HG03460 (cell line): ENCODE measurements around the gene ZNF296.
A peak's percentile ranks its signal among the peaks of the same experiment; 100 is the strongest.

Source experiments
- ATAC-seq: cut with Tn5 transposase; IDR thresholded peaks from one replicate; pipeline ENCODE4 v1.9.1; 2021; ENCODE audit not compliant: unreplicated experiment

Gene ZNF296

GRCh38 chr19:45061965-45062364 lies 14.3 kb downstream of the ZNF296 start:
- no peak for ATAC-seq

DNA sequence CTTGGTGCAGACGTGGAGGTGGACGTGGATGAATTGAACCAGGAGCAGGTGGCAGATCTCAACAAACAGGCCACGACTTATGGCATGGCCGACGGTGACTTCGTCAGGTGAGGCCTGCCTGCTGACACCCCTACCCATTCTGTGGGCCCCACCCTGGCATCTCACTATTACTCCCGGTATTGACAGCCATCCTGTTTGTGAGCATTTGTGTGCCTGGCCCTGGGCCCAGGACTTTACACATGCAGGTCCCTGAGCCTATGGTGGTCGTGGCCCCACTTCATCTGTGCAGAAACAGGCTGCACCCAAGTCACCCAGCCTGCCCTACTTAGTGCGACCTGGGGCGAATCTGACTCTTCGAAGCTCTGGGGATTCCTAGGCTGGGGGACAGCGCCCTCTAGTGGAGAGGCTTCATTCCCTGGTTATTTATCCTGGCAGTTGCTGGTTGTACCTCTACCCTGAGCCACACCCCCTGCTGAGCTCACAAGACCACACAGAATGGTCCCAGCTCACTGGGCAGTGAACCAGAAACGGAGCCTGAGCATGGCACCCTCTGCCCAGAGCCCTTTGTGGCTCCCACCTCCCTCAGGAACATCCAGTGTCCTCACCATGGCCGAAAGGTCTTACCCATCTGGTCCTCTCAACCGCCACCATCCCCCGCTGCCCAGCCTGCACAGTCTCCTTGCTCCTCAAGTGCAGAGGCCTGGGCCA lies 16.9 kb downstream of the ZNF296 start:
- ATAC-seq, result no peak

- ATAC-seq, result no peak
Measured at GRCh38 chr19:45058622-45059159, 17.6 kb downstream of the ZNF296 start.

DNA sequence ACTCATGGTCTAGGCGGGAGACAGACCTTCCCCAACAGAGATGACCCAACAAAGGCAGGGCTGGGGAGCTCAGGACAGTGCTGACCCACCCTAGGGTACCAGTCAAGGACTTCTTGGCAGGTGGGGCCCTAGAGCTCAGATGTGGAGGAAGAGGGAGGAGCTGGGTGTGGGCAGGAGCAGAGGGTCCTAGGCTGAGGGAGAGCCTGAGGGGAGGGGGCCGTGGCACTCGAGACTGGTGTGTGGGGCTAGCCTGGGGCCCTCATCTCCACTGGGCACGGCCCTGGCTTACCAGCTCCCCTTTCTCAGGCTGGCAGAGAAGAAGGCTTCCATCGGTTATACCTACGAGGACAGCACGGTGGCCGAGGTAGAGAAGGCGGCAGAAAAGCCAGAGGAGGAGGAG lies 18.8 kb downstream of the ZNF296 start:
- ATAC-seq, result no peak

GRCh38 chr19:45056831-45057230 lies 19.4 kb downstream of the ZNF296 start:
- no peak for ATAC-seq

- no peak for ATAC-seq
Measured at GRCh38 chr19:45051929-45052579, 24.2 kb downstream of the ZNF296 start.

GRCh38 chr19:45050036-45050435 lies 26.2 kb downstream of the ZNF296 start:
- no peak for ATAC-seq

- ATAC-seq, result no peak
Measured at GRCh38 chr19:45049073-45049736, 27.1 kb downstream of the ZNF296 start.

GRCh38 chr19:45047188-45047797 lies 29.0 kb downstream of the ZNF296 start:
- ATAC-seq, result no peak

DNA sequence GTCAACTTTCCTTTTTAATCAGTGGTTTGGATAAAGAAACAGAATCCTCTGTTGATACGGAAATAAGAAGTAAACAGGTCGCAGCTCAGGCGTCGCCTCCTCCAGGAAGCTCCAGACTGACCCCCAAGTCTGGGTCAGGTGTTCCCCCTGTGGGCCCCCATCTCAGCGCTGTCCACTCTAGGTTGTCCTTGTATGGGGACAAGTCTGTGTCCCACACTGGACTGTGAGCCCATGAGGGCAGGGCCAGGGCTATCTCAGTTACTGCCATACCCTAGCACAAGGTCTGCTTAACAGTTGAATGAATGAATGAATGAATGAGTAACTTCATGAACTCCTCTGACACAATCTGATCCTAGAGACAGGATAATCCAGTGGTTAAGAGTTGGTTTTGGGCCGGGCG lies 29.9 kb downstream of the ZNF296 start:
- no peak for ATAC-seq

DNA sequence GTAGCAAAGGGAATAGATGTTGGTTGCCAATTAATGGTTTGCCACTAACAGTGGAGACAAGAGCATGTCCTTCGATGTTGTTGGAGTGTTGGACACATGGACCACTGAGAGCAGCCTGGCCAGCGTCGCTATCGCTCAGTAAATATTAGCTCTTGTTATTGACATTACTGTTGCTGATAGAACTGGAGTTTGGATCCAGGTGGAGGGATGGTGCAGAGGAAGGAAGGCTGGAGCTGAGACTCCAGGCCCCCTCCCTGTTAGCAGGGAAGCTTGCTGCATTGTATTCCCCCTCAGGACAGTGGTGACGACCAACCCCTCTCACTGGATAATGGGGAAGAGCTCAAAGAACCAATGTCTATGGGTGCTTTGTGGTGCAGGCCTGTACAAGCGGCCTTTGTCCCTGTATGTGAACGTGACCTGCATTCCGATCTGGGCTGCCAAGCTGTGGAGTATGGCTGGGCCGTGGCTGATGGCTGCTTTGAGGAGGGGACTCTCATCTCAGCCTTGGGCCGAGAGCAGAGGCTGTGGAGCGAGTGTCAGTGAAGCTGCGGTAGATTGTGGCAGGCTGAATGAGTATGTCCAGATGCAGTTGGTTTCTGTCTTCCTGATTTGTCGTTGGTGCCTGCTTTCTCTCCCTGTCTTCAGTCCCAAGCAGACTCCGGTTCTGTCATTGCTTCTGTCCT lies 30.5 kb downstream of the ZNF296 start:
- no peak for ATAC-seq

DNA sequence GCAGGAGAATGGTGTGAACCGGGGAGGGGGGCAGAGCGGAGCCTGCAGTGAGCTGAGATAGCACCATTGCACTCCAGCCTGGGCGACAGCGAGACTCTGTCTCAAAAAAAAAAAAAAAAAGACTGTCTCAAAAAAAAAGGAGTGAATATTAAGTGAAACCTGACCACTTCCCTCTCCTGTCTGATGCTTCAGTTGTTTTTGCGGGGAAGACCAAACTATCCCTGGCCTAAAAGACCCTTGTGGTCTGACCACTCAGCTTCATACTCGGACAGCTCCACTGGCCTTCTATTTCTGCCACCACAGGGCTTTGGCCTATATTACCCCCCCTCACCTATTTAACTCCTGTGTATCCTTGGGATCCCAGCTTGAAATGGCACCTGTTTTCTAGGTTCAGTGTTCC lies 35.2 kb downstream of the ZNF296 start:
- ATAC-seq, result no peak

DNA sequence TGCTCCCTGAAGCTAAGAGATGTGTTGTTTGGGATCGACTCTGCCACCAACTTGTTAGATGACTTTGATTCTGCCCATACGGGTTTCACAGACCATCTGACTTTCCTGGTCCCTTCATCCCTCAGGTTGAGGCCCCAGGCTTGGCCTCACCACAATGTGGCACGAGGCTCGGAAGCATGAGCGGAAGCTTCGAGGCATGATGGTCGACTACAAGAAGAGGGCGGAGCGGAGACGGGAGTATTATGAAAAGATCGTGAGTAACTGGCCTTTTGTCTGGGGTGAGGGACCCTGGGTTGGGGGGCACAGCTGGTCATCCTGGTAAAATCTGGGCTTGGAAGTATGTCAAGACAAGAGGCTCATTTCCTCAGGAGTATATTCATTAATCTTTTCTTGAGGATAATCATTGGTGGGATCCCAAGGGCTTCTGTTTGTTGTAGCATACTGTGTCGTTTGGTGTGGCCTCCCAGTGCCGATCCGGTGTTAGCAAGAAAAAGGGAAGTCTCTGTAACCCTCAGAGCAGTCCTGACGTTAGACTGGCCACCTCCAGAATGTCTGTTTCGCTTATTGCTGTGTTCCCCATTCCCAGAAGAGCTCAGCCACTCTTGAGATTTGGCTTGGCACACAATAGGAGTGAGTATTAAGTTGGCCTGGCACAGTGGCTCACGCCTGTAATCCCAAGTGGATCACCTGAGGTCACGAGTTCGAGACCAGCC lies 36.1 kb downstream of the ZNF296 start:
- ATAC-seq, result no peak

DNA sequence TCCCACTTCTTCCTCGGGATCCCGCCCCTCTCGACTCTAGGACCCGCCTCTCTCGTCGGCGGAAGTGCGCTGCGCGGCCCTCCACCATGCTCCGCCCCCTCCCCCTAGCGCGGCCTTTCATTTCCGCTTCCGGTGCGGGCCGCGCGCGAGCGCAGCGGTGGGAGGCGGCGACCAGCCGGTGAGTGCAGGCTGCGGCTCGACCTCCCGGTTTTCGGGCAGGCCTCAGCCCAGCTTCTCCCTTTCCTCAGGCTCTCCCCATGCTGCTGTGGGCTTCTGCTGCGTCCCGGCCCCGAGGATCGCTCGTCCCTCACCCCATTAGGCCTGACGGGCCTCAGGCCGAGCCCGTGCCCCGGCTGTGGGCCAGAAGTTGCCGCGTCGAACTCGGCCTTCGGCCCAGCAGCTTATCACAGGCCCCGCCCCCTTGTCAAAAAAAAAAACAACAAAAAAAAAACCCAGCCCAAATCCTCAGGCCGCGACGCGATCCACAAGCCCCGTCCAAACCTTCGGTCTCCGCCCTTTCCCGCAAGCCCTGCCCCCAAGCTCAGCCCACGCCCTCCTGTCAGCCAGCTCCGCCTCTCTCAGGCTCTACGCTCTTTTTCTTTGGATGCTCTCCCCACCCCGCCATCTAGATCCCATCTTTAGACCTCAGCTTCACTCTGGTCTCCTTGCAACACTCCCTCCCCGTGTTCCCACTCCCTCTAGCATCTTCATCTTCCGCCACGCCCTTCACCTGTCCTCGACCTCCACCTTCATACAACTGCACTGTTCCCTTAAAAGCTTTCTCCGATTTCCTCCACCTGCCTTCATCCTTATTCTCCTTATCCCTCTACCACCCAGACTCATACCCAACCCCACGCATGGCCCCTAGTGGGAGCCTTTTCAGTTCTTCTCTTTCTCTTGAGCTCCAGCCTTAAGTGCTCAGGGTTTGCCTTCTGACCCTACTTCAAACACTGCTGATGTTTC lies 37.1 kb downstream of the ZNF296 start, which contains the start of gene CLASRP:
Gene CLASRP (plus strand): TSS at position 115 of the 963 bp plus-strand sequence. CDS start 1,168 bp downstream, outside the sequence.
- peak; percentile 82 for ATAC-seq

- ATAC-seq, result no peak
Measured at GRCh38 chr19:45037393-45038169, 38.7 kb downstream of the ZNF296 start.

GRCh38 chr19:45035755-45036154 lies 40.5 kb downstream of the ZNF296 start:
- no peak for ATAC-seq

- ATAC-seq, result no peak
Measured at GRCh38 chr19:45032421-45032820, 43.9 kb downstream of the ZNF296 start.

DNA sequence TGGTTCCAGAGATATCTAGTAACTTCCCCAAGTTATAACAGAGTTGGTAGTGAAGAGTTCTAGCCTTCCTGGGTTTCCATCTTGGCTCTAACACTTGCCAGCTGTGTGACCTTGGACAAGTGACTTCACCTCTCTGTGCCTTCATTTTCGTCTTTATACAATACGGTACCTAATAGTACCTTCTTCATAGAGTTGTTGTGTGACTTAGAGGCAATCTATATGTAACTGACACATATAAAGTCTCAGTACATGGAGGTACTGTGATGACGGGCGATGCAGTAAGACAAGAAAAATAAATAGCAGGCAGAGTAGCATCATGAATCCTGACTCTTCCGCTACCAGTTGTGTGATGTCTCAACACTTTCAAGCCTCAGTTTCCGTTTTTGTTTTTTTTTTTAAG lies 45.5 kb downstream of the ZNF296 start:
- ATAC-seq, result no peak
